GM21737 (cell line): ENCODE data around the gene ADK.
A peak's percentile ranks its signal among the peaks of the same experiment; 100 is the strongest.
"Not testable (repeated sequence)": the region's sequence is repeated elsewhere in the genome, so short reads cannot be mapped to it uniquely, and the experiment has no call there.

Source experiments
- ATAC-seq: cut with Tn5 transposase; IDR thresholded peaks from one replicate; pipeline ENCODE4 v1.9.1; 2021; ENCODE audit warnings: mild to moderate bottlenecking, moderate library complexity; ENCODE audit not compliant: unreplicated experiment

The ADK gene

GRCh38 chr10:74178042-74178791, 27.2 kb downstream of the ADK start:
- no peak for ATAC-seq

GRCh38 chr10:74179111-74179710, 28.2 kb downstream of the ADK start:
- ATAC-seq = no peak

GRCh38 chr10:74186678-74187077, 35.7 kb downstream of the ADK start:
- ATAC-seq = no peak

GRCh38 chr10:74187237-74187636, 36.2 kb downstream of the ADK start:
- no peak for ATAC-seq

GRCh38 chr10:74188617-74189016, 37.6 kb downstream of the ADK start:
- not testable (repeated sequence) for ATAC-seq

- peak; percentile 87 for ATAC-seq
These were observed 39.0 kb downstream of the ADK start for GRCh38 chr10:74189999-74190421.

GRCh38 chr10:74190494-74190893, 39.5 kb downstream of the ADK start:
- no peak for ATAC-seq

- ATAC-seq = no peak
These were observed 43.5 kb downstream of the ADK start for GRCh38 chr10:74194545-74194944.

GRCh38 chr10:74194999-74195398, 44.0 kb downstream of the ADK start:
- ATAC-seq = no peak

GRCh38 chr10:74199315-74199714, 48.3 kb downstream of the ADK start:
- ATAC-seq = no peak

GRCh38 chr10:74202356-74202755, 51.3 kb downstream of the ADK start:
- ATAC-seq = no peak

GRCh38 chr10:74206746-74207145, 55.7 kb downstream of the ADK start:
- ATAC-seq = no peak

- ATAC-seq = no peak
These were observed 56.9 kb downstream of the ADK start for GRCh38 chr10:74207691-74208480.

GRCh38 chr10:74208997-74209396, 58.0 kb downstream of the ADK start:
- ATAC-seq = no peak

GRCh38 chr10:74213019-74213418, 62.0 kb downstream of the ADK start:
- no peak for ATAC-seq

- ATAC-seq = no peak
These were observed 62.6 kb downstream of the ADK start for GRCh38 chr10:74213571-74214162.

- ATAC-seq = not testable (repeated sequence)
These were observed 66.1 kb downstream of the ADK start for GRCh38 chr10:74217110-74217509.

GRCh38 chr10:74222467-74222866, 71.4 kb downstream of the ADK start:
- ATAC-seq = not testable (repeated sequence)

- no peak for ATAC-seq
These were observed 72.9 kb downstream of the ADK start for GRCh38 chr10:74223755-74224529.

- ATAC-seq = no peak
These were observed 76.8 kb downstream of the ADK start for GRCh38 chr10:74227697-74228424.
